IMR-90 (cell line): ENCODE data around the gene TPST1. TPM values are rescaled to one million over a fixed set of nuclear protein-coding genes. Genes with fewer than 3 reads are reported as not detected.

Experiments
- ATAC-seq: fragments of 200-7000 bp; cut with Tn5 transposase; 2 replicates; pipeline ENCODE4 v1.9.1; 2020; ENCODE audit warnings: low read depth, mild to moderate bottlenecking, moderate library complexity
- BruUV-seq: library from RNA; stranded (reverse); fragments of 400-500 nt; replicated peaks from 2 replicates; lab custom pipeline; 2021; lab: Mats Ljungman, UMichigan
- CTCF ChIA-PET: fragments of 300-600 bp; formaldehyde crosslinking; extraction: SDS; loops from one replicate; lab custom pipeline; 2021; ENCODE audit warnings: antibody characterized with exemption; lab: Yijun Ruan, JAX
- POLR2A ChIA-PET: fragments of 300-600 bp; sonication (Branson Sonifier 250); formaldehyde crosslinking; loops from one replicate; lab custom pipeline; 2022; ENCODE audit warnings: antibody characterized with exemption; ENCODE audit not compliant: unreplicated experiment; lab: Charles Lee
- DNase-seq: peaks from one replicate; pipeline ENCODE4 v3.0.0; 2013
- H2AFZ ChIP-seq: replicated peaks from 2 replicates; pipeline ENCODE3; 2013; ENCODE audit warnings: low read length, mild to moderate bottlenecking; ENCODE audit not compliant: poor library complexity
- H2AK5ac ChIP-seq: 2 replicates; pipeline ENCODE4 v1.6.1; 2013; ENCODE audit warnings: low read depth, low read length, inconsistent platforms
- H2AK9ac ChIP-seq: replicated peaks from 2 replicates; pipeline ENCODE3; 2013; ENCODE audit warnings: mild to moderate bottlenecking, low read depth, low read length, moderate library complexity; ENCODE audit not compliant: poor library complexity
- H2BK120ac ChIP-seq: 2 replicates; pipeline ENCODE4 v1.6.1; 2013; ENCODE audit warnings: low read depth, low read length, inconsistent platforms
- H2BK15ac ChIP-seq: 3 replicates; pipeline ENCODE4 v1.6.1; 2013; ENCODE audit warnings: low read depth, low read length, inconsistent platforms
- H2BK20ac ChIP-seq: 2 replicates; pipeline ENCODE4 v1.6.1; 2013; ENCODE audit warnings: low read depth, mild to moderate bottlenecking, inconsistent platforms, low read length, moderate library complexity
- H2BK5ac ChIP-seq: 2 replicates; pipeline ENCODE4 v1.6.1; 2013; ENCODE audit warnings: mild to moderate bottlenecking, low read depth, low read length, inconsistent platforms; ENCODE audit not compliant: poor library complexity, severe bottlenecking
- H3K14ac ChIP-seq: replicated peaks from 2 replicates; pipeline ENCODE4 v1.6.1; 2013; ENCODE audit warnings: low read depth, low read length, inconsistent platforms
- H3K18ac ChIP-seq: 2 replicates; pipeline ENCODE4 v1.6.1; 2013; ENCODE audit warnings: low read depth, low read length, control low read depth
- H3K23ac ChIP-seq: 2 replicates; pipeline ENCODE4 v1.6.1; 2013; ENCODE audit warnings: low read depth, low read length, inconsistent platforms
- H3K27ac ChIP-seq: 2 replicates; pipeline ENCODE4 v1.5.1; 2013; ENCODE audit warnings: mild to moderate bottlenecking, control low read depth, low read length; ENCODE audit not compliant: insufficient read depth
- H3K27me3 ChIP-seq: 2 replicates; pipeline ENCODE4 v1.6.1; 2013; ENCODE audit warnings: low read length; ENCODE audit not compliant: control insufficient read depth, insufficient read depth
- H3K36me3 ChIP-seq: 2 replicates; pipeline ENCODE4 v1.6.1; 2013; ENCODE audit warnings: low read length, mixed read lengths; ENCODE audit not compliant: control insufficient read depth, insufficient read depth
- H3K4ac ChIP-seq: 2 replicates; pipeline ENCODE4 v1.6.1; 2013; ENCODE audit warnings: low read depth, low read length, inconsistent platforms
- H3K4me1 ChIP-seq: 2 replicates; pipeline ENCODE4 v1.6.1; 2013; ENCODE audit warnings: low read length, mixed read lengths; ENCODE audit not compliant: control insufficient read depth, insufficient read depth
- H3K4me2 ChIP-seq: 2 replicates; pipeline ENCODE4 v1.6.1; 2013; ENCODE audit warnings: low read depth, mild to moderate bottlenecking, control low read depth, low read length, moderate library complexity
- H3K4me3 ChIP-seq: 2 replicates; pipeline ENCODE4 v1.5.1; 2013; ENCODE audit warnings: low read depth, mild to moderate bottlenecking, control low read depth, low read length, moderate library complexity; ENCODE audit not compliant: insufficient read depth
- H3K56ac ChIP-seq: 2 replicates; pipeline ENCODE4 v1.6.1; 2013; ENCODE audit warnings: low read length, inconsistent platforms; ENCODE audit not compliant: insufficient read depth; ENCODE audit errors: extremely low read depth
- H3K79me1 ChIP-seq, 2 experiments: 2 replicates each; pipeline ENCODE4 v1.6.1; 2013; ENCODE audit warnings: low read length in 2 of 2, inconsistent platforms in 1 of 2, low read depth in 1 of 2
- H3K9ac ChIP-seq: 2 replicates; pipeline ENCODE4 v1.6.1; 2013; ENCODE audit warnings: low read depth, low read length, control low read depth
- H3K9me1 ChIP-seq: 2 replicates; pipeline ENCODE4 v1.6.1; 2013; ENCODE audit warnings: low read length, inconsistent platforms; ENCODE audit not compliant: insufficient read depth
- H3K9me3 ChIP-seq: 2 replicates; pipeline ENCODE4 v1.6.1; 2013; ENCODE audit warnings: low read length; ENCODE audit not compliant: control insufficient read depth, insufficient read depth
- H4K20me1 ChIP-seq: 2 replicates; pipeline ENCODE4 v1.6.1; 2013; ENCODE audit warnings: low read length, inconsistent platforms; ENCODE audit not compliant: insufficient read depth
- H4K5ac ChIP-seq: 2 replicates; pipeline ENCODE4 v1.6.1; 2013; ENCODE audit warnings: mild to moderate bottlenecking, low read depth, low read length, control low read depth
- H4K8ac ChIP-seq, 2 experiments: 2 replicates each; pipeline ENCODE4 v1.6.1; 2013; ENCODE audit warnings: low read depth in 2 of 2, low read length in 2 of 2, control low read depth in 1 of 2, inconsistent platforms in 1 of 2
- H4K91ac ChIP-seq: 2 replicates; pipeline ENCODE4 v1.6.1; 2013; ENCODE audit warnings: low read depth, low read length, inconsistent platforms; ENCODE audit not compliant: insufficient read depth
- FOS ChIP-seq: fragments of 150-350 bp; IDR thresholded peaks from 2 replicates; pipeline ENCODE4 v1.6.1; 2016; ENCODE audit warnings: low read depth, low read length
- NFE2L2 ChIP-seq: fragments of 150-350 bp; IDR thresholded peaks from 2 replicates; pipeline ENCODE4 v1.6.1; 2016; ENCODE audit warnings: low read depth, mild to moderate bottlenecking, low read length
- RCOR1 ChIP-seq: IDR thresholded peaks from 2 replicates; pipeline ENCODE4 v1.6.1; 2012; ENCODE audit warnings: mild to moderate bottlenecking, low read length, improper control_type of control experiment; ENCODE audit not compliant: insufficient replicate concordance
- SMC3 ChIP-seq: fragments of 150-350 bp; IDR thresholded peaks from 2 replicates; pipeline ENCODE4 v1.6.1; 2016; ENCODE audit warnings: low read depth, mild to moderate bottlenecking, antibody characterized with exemption, low read length, moderate library complexity
- WGBS, 2 experiments: methylation state at CpG; one replicate each; pipeline versions ENCODE4 v1.1.5 to v1.1.7; 2013; ENCODE audit warnings: missing lambda C conversion rate in 2 of 2; ENCODE audit not compliant: insufficient read length in 1 of 2; ENCODE audit errors: extremely low coverage in 2 of 2; 5-methylcytosine and 5-hydroxymethylcytosine counted together
- dilution Hi-C: fragments of 300-500 bp; cut with HindIII; formaldehyde crosslinking; loops from one replicate; pipeline ENCODE4 v1.14.3; 2018; ENCODE audit warnings: low sequenced_read_pairs; ENCODE audit not compliant: unreplicated experiment
- in situ Hi-C: fragments of 300-500 bp; cut with MboI; formaldehyde crosslinking; loops from 3 replicates; pipeline ENCODE4 v1.14.3; 2019; ENCODE audit warnings: low sequenced_read_pairs, inconsistent platforms, mixed read lengths
- intact Hi-C: fragments of 100-400 bp; cut with micrococcal nuclease; formaldehyde crosslinking; loops from 2 replicates; pipeline ENCODE4 v1.10.0; 2022
- polyA plus RNA-seq, 3 experiments: library from polyadenylated mRNA; depleted of rRNA; stranded (reverse); fragments of >200 nt; gene quantifications; 2 replicates each; pipeline ENCODE4 v1.2.3, GENCODE V29; 2012; ENCODE audit warnings: low replicate concordance in 1 of 3
- total RNA-seq: library from RNA; depleted of rRNA; stranded (reverse); fragments of >200 nt; gene quantifications from 2 replicates; pipeline ENCODE4 v1.2.3, GENCODE V29; 2012
- TF ChIP-seq, protein P1 (sequence below): fragments of 150-350 bp; IDR thresholded peaks from 2 replicates; pipeline ENCODE4 v1.6.1; 2017; ENCODE audit warnings: mild to moderate bottlenecking, antibody characterized with exemption, low read length, low read depth

The TPST1 gene
- total and polyA plus RNA-seq, 2 of the 4 experiments (the other 2 are of a cell fraction), result 37.7 to 58.6 TPM

DNA sequence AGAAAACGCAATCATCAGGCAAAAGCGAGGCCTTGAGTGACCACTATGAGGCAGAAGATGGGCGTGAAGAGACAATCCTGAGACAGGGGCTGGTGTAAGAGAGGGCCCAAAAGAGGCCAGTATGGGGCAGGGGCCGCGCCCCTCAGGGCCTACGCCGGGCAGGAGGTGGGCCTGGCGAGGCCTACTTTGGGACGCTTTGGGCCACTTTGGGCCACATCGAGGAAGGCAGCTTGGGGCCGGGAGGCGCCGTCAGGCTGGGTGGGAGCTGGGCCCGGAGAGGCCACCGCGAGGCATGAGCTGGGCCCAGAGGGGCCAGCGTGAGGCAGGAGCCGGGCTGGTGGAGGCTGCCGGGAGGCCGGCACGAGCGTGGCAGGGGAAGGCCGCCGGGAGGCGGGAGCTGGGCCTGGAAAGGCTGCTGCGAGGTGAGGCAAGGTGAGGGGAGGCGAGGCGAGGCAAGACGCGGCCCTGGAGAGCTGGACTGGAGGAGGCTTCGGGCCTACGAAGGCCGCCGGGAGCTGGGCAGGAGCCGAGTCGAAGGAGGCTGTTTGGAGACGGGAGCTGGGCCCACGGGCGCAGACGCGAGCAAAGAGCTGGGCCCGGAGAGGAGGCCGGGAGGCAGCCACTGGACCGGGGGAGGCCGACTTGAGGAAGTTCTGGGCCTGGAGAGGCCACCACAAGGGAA, 171.3 kb downstream of the TPST1 start:
- Histone ChIP-seq H3K14ac (no peak overlapping the region), H3K4me2 (no peak overlapping the region), H2AK9ac (no peak overlapping the region), H3K36me3 (peaks cover 7% of the 10 kb centered on the region; the same call in 1 of the 2 replicates), H3K23ac (no peak overlapping the region), H3K9me1 (peaks cover 4% of the 10 kb centered on the region; the same call in 1 of the 2 replicates), H4K20me1 (no peaks in the 10 kb centered on the region), H4K5ac (no peak overlapping the region), H3K79me1 (no peaks in the 10 kb centered on the region), H2BK15ac (no peak overlapping the region), H3K4me1 (peaks cover 5% of the 10 kb centered on the region), H3K27me3 (no peaks in the 10 kb centered on the region), H3K9me3 (peaks cover 6% of the 10 kb centered on the region; the same call in 1 of the 2 replicates), H2BK20ac (no peak overlapping the region), H4K91ac (no peak overlapping the region), H3K4me3 (no peak overlapping the region), H3K9ac (no peak overlapping the region), H2AFZ (no peak overlapping the region), H2BK120ac (no peak overlapping the region), H3K56ac (no peak overlapping the region), H4K8ac (no peak overlapping the region), H2AK5ac (peak overlapping the region; percentile 57; the same call in 1 of the 2 replicates), H3K18ac (no peak overlapping the region), H3K4ac (no peak overlapping the region), H2BK5ac (no peak overlapping the region), H3K27ac (no peak overlapping the region)
- in situ Hi-C loops (no loop called here), dilution Hi-C loops (no loop called here), intact Hi-C loops (no loop called here)
- 94% methylated on average over 29 of the region's 45 CpGs; no CpG with 5 or more reads in 1 of the 2 experiments for WGBS, 2 experiments
- TF ChIP-seq NFE2L2, result no peak
- no peak for TF ChIP-seq RCOR1
- no peak for TF ChIP-seq SMC3
- TF ChIP-seq, protein P1, sequence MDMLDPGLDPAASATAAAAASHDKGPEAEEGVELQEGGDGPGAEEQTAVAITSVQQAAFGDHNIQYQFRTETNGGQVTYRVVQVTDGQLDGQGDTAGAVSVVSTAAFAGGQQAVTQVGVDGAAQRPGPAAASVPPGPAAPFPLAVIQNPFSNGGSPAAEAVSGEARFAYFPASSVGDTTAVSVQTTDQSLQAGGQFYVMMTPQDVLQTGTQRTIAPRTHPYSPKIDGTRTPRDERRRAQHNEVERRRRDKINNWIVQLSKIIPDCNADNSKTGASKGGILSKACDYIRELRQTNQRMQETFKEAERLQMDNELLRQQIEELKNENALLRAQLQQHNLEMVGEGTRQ, result no peak
- no peak for TF ChIP-seq FOS
- ChIA-PET CTCF (no interaction called here), POLR2A (no interaction called here)
- BruUV-seq, result no TSS peak
- DNase-seq (no peak), ATAC-seq (no peak)
